Ovary (tissue), 3 donors: ENCODE data around the gene PPP1R13B.

Experiments
- POLR2A ChIP-seq: fragments of 450-650 bp; IDR thresholded peaks from one replicate; pipeline ENCODE4 v1.6.1; 2017; ENCODE audit warnings: antibody characterized with exemption, mild to moderate bottlenecking, moderate library complexity
- TF ChIP-seq, protein P1 (sequence below), 3 donors: fragments of 450-650 bp in 2 of 3; fragments of 200-600 bp in 1 of 3; IDR thresholded peaks; one replicate each; pipeline versions ENCODE4 v1.5.1 to v1.8.0; 2016 to 2022; ENCODE audit warnings: antibody characterized with exemption in 3 of 3, mild to moderate bottlenecking in 1 of 3
- donor health status: DM: no; HTN: no; CAD: no.

DNA sequence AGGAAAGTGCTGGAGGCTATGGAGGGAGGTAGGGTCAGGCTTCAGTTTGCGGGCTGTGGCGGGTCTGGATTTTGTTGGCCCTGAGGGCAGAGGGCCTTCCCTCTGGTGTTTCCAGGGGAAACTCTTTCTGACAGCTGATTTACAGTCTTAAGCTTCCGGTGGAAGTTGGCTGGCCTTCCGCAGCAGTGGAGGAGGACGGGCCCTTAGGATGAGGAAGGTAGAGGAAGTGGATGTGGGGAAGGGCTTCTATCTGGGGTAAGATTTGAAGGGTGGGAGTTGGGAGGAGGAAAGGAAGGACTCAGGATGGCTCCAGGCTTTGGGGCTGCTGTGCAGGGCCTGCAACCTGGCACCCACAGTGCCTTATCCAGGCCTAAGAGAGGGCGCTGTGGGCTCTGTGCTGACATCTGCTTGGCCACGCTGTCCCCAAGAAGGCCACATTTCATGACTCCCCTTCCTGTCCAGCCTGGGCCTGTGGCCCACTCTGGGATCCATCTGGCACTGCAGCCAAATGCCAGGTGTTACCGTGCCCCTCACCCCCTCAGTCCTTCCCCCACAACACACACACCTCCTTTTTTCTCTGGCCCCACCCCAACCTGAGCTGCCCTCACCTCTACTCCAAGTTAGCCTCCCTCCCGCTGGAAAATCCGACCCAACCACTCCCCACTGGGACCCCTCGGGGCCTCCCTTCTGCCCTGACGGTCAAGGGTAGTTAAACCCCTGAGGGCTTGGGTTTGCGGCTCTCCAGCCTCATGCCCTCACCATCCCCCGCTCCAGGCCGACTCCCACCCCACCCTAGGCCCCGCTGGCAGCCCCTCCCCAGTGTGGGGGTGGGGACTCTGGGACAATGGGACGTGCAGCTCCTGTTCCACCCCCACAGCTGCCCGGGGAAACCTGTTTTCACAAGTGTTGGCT is 7.7 kb upstream of the PPP1R13B start:
- TF ChIP-seq, protein P1, sequence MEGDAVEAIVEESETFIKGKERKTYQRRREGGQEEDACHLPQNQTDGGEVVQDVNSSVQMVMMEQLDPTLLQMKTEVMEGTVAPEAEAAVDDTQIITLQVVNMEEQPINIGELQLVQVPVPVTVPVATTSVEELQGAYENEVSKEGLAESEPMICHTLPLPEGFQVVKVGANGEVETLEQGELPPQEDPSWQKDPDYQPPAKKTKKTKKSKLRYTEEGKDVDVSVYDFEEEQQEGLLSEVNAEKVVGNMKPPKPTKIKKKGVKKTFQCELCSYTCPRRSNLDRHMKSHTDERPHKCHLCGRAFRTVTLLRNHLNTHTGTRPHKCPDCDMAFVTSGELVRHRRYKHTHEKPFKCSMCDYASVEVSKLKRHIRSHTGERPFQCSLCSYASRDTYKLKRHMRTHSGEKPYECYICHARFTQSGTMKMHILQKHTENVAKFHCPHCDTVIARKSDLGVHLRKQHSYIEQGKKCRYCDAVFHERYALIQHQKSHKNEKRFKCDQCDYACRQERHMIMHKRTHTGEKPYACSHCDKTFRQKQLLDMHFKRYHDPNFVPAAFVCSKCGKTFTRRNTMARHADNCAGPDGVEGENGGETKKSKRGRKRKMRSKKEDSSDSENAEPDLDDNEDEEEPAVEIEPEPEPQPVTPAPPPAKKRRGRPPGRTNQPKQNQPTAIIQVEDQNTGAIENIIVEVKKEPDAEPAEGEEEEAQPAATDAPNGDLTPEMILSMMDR (IDR thresholded peaks at IDR 0.05): no peak
- no peak for TF ChIP-seq POLR2A
